Upper lobe of left lung (tissue), 6 donors: ENCODE measurements around the gene IL27RA. TPM values are rescaled to one million over a fixed set of nuclear protein-coding genes. Genes with fewer than 3 reads are reported as not detected.

Experiments used
- ATAC-seq, 2 donors: fragments of 200-7000 bp; cut with Tn5 transposase; one replicate each; pipeline ENCODE4 v1.9.1; 2022; ENCODE audit warnings: mild to moderate bottlenecking in 2 of 2, moderate library complexity in 2 of 2; ENCODE audit not compliant: low FRiP score in 2 of 2
- DNase-seq, 2 donors: peaks; one replicate each; pipeline ENCODE4 v3.0.0-alpha.2; 2019 to 2020
- H3K27ac ChIP-seq, 4 donors: fragments of 200-600 bp; sonication (generic); one replicate each; pipeline ENCODE4 v1.5.1; 2016 to 2019
- H3K27me3 ChIP-seq, 4 donors: fragments of 200-600 bp; sonication (generic); one replicate each; pipeline ENCODE4 v1.5.1; 2017 to 2019
- H3K36me3 ChIP-seq, 4 donors: fragments of 200-600 bp; sonication (generic); one replicate each; pipeline ENCODE4 v1.5.1; 2016 to 2019
- H3K4me1 ChIP-seq, 4 donors: fragments of 200-600 bp; sonication (generic); one replicate each; pipeline ENCODE4 v1.5.1; 2018 to 2019
- H3K4me3 ChIP-seq, 4 donors: fragments of 200-600 bp; sonication (generic); one replicate each; pipeline ENCODE4 v1.5.1; 2017 to 2019; ENCODE audit warnings: mild to moderate bottlenecking in 2 of 4, moderate library complexity in 1 of 4
- H3K9me3 ChIP-seq, 4 donors: fragments of 200-600 bp; sonication (generic); one replicate each; pipeline ENCODE4 v1.5.1; 2018 to 2019
- EP300 ChIP-seq, 4 donors: sonication (generic); formaldehyde crosslinking; IDR thresholded peaks; one replicate each; pipeline ENCODE4 v1.5.1; 2017; ENCODE audit warnings: antibody characterized with exemption in 4 of 4, control low read depth in 2 of 4
- POLR2A ChIP-seq, 4 donors: fragments of 450-650 bp; IDR thresholded peaks; one replicate each; pipeline ENCODE4 v1.5.1; 2016 to 2017; ENCODE audit warnings: antibody characterized with exemption in 4 of 4, mild to moderate bottlenecking in 2 of 4
- POLR2AphosphoS5 ChIP-seq, 2 donors: sonication (generic); formaldehyde crosslinking; IDR thresholded peaks; one replicate each; pipeline ENCODE4 v1.5.1; 2017; ENCODE audit warnings: antibody characterized with exemption in 2 of 2
- WGBS, 2 donors: methylation state at CpG; one replicate each; pipeline ENCODE4 v1.1.5; 2017 to 2018; 5-methylcytosine and 5-hydroxymethylcytosine counted together
- total RNA-seq, 6 donors: library from RNA; depleted of rRNA in 4 of 6; stranded (reverse); fragments of >200 nt in 4 of 6; gene quantifications; one replicate each; pipeline versions ENCODE4 v1.1.0 to v1.2.1, GENCODE V29; 2016 to 2021
- TF ChIP-seq, protein P1 (sequence below), 6 experiments: fragments of 450-650 bp in 4 of 6; fragments of 200-600 bp in 2 of 6; sonication (generic) in 2 of 6; IDR thresholded peaks; one replicate each; pipeline ENCODE4 v1.5.1; 2016 to 2019; ENCODE audit warnings: antibody characterized with exemption in 6 of 6
- donor health status: DM: no; HTN: no; CAD: no; lungs with moderate emphysema.
- donor health status: DM: no; HTN: yes; CAD: no; lungs with severe emphysema.

Gene IL27RA
- 10 to 100 TPM in 5 of 6 donors, 1 to 10 TPM in 1; 9.3 to 24.4 (median 14.6) TPM for total RNA-seq

DNA sequence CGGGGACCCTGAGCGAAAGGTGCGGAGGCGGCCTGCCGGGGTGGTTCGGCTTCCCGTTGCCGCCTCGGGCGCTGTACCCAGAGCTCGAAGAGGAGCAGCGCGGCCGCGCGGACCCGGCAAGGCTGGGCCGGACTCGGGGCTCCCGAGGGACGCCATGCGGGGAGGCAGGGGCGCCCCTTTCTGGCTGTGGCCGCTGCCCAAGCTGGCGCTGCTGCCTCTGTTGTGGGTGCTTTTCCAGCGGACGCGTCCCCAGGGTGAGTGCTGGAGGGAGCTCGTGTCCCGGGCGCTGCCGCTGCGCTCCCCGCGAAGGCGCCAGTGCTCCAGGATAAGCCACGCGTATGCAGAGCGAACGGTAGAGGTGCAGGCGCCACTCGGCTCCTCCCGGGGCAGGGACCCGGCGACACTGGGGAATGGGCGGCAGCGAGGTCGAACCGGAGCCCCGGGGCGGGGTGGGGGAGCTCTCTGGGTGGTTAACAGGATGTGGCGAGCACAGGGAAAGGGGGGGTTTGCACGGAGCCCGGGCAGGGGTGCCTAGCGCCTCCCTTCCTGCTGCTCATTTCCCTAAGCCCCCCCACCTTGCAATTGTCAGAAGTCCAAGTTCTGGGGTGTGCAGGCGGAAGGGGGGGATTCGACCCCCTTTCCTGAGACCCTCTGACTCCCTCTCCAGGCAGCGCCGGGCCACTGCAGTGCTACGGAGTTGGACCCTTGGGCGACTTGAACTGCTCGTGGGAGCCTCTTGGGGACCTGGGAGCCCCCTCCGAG is at the start of gene IL27RA:
TSS of gene IL27RA (plus strand) at position 44 of the 762 bp plus-strand sequence. CDS start at position 155, 111 bp downstream.
- H3K27ac ChIP-seq: peak within 1 kb of the TSS; percentile 76 to 93 (median 92)

DNA sequence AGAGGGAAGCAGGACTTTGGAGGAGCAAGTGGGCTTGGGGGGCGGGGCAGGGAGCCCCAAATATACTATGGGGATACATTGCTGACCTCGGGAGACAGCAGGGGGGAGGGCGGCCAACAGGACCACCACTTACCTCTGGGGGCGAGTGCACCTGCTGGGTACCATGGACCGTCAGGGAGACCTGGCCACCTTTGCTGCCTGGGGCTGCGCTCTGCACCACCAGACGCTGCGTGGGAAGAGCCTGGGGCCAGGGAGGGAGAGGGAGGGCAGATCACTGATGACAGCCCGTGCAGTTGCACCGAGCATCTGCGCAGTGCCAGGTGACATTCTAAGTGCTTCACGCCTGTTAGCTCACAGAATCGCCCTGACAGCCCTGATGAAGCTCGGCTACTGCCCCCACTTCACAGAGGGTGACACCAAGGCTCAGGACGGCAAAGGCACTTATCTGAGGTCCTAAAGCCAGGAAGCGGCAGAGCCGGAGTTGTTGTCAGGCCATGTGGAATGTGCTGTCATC is 49.5 kb upstream of the IL27RA start:
- WGBS, 2 donors: 90 to 99% methylated on average over 10 to 14 of the region's 17 CpGs
- Histone ChIP-seq H3K36me3 (peaks cover 0 to 23% (median 9%) of the 10 kb centered on the region in 4 donors), H3K4me3 (no peak overlapping the region), H3K27me3 (no peaks in the 10 kb centered on the region), H3K9me3 (no peaks in the 10 kb centered on the region), H3K27ac (no peak overlapping the region), H3K4me1 (peaks cover 32 to 47% (median 40%) of the 10 kb centered on the region in 4 donors)
- TF ChIP-seq POLR2AphosphoS5 (IDR thresholded peaks at IDR 0.05): no peak
- no peak for TF ChIP-seq EP300 (IDR thresholded peaks at IDR 0.05)
- TF ChIP-seq, protein P1, sequence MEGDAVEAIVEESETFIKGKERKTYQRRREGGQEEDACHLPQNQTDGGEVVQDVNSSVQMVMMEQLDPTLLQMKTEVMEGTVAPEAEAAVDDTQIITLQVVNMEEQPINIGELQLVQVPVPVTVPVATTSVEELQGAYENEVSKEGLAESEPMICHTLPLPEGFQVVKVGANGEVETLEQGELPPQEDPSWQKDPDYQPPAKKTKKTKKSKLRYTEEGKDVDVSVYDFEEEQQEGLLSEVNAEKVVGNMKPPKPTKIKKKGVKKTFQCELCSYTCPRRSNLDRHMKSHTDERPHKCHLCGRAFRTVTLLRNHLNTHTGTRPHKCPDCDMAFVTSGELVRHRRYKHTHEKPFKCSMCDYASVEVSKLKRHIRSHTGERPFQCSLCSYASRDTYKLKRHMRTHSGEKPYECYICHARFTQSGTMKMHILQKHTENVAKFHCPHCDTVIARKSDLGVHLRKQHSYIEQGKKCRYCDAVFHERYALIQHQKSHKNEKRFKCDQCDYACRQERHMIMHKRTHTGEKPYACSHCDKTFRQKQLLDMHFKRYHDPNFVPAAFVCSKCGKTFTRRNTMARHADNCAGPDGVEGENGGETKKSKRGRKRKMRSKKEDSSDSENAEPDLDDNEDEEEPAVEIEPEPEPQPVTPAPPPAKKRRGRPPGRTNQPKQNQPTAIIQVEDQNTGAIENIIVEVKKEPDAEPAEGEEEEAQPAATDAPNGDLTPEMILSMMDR (IDR thresholded peaks at IDR 0.05): no peak
- no peak for TF ChIP-seq POLR2A (IDR thresholded peaks at IDR 0.05)
- ATAC-seq (no peak), DNase-seq (peak in 1 of 2 donors; percentile 64)

More for the DNA sequence above, at the start of gene IL27RA:
- TF ChIP-seq, protein P1 (IDR thresholded peaks at IDR 0.05): peak; percentile 62 to 82 (median 68)
- TF ChIP-seq POLR2AphosphoS5 (IDR thresholded peaks at IDR 0.05): peak; percentile 39 to 67
- no peak for TF ChIP-seq EP300 (IDR thresholded peaks at IDR 0.05)
- peak in 2 of 4 donors; percentile 63 to 73 for TF ChIP-seq POLR2A (IDR thresholded peaks at IDR 0.05)
- no peaks in the 10 kb centered on the region for H3K27me3 ChIP-seq
- peaks cover 10 to 22% (median 13%) of the 10 kb centered on the region in 4 donors for H3K4me1 ChIP-seq
- WGBS, 2 donors: 0 to 2% methylated on average over 27 to 51 of the region's 63 CpGs
- no peaks in the 10 kb centered on the region for H3K36me3 ChIP-seq
- H3K4me3 ChIP-seq: peak within 1 kb of the TSS; percentile 51 to 83 (median 72)
- peak; percentile 82 to 87 for ATAC-seq
- no peaks in the 10 kb centered on the region for H3K9me3 ChIP-seq
- peak; percentile 66 to 93 for DNase-seq

DNA sequence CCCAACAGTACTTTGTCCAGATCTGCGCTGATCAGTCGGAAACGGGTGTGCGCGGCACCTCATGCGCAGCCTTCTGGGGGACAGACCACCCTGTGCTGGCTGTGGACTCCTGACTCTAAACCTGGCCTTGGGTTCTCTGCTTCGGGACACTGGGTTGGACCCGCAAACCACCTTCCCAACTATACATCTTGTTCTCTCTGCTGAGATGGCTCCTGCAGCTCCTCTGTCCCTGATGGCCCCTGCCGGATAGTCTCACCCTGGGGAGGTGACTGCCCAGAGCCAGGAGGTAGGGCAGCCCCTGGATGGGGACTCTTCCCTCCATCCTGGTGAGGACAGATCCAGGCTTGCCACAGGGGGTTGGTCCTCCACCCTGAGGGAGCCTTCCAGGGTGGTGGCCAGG is 48.8 kb upstream of the IL27RA start:
- Histone ChIP-seq H3K4me3 (no peak overlapping the region), H3K4me1 (peaks cover 39 to 55% (median 47%) of the 10 kb centered on the region in 4 donors), H3K36me3 (peaks cover 0 to 23% (median 9%) of the 10 kb centered on the region in 4 donors), H3K9me3 (no peaks in the 10 kb centered on the region), H3K27me3 (no peaks in the 10 kb centered on the region), H3K27ac (no peak overlapping the region)
- DNase-seq (no peak), ATAC-seq (no peak)
- WGBS, 2 donors: 94 to 100% methylated on average over 1 to 9 of the region's 9 CpGs
- TF ChIP-seq, protein P1 (IDR thresholded peaks at IDR 0.05): no peak
- TF ChIP-seq EP300 (IDR thresholded peaks at IDR 0.05) (no peak), POLR2A (IDR thresholded peaks at IDR 0.05) (no peak), POLR2AphosphoS5 (IDR thresholded peaks at IDR 0.05) (no peak)

- TF ChIP-seq EP300 (IDR thresholded peaks at IDR 0.05): no peak
- TF ChIP-seq, protein P1 (IDR thresholded peaks at IDR 0.05): no peak
- no peak for TF ChIP-seq POLR2AphosphoS5 (IDR thresholded peaks at IDR 0.05)
- TF ChIP-seq POLR2A (IDR thresholded peaks at IDR 0.05): no peak
- no peak for ATAC-seq
- peaks cover 37 to 55% (median 46%) of the 10 kb centered on the region in 4 donors for H3K4me1 ChIP-seq
- H3K4me3 ChIP-seq: no peak overlapping the region
- peaks cover 0 to 23% (median 9%) of the 10 kb centered on the region in 4 donors for H3K36me3 ChIP-seq
- WGBS, 2 donors: 88% methylated on average over 13 of the region's 21 CpGs; no CpG with 5 or more reads in 1 of the 2 donors
- H3K27me3 ChIP-seq: no peaks in the 10 kb centered on the region
- peak in 1 of 2 donors; percentile 81 for DNase-seq
- H3K27ac ChIP-seq: peak overlapping the region in 1 of 4 donors; percentile 15
- no peaks in the 10 kb centered on the region for H3K9me3 ChIP-seq
Measured at GRCh38 chr19:13983213-13983889, 48.2 kb upstream of the IL27RA start.
